Measurements from ENCODE around the gene REELD1. TPM values are rescaled to one million over a fixed set of nuclear protein-coding genes. Genes with fewer than 3 reads are reported as not detected.

The REELD1 gene
- total and polyA plus RNA-seq, 10 of the 15 experiments (the other 5 are each of a cell fraction or from before 2014, with no cell fraction given): 0.11 to 3.9 (median 0.62) TPM

DNA sequence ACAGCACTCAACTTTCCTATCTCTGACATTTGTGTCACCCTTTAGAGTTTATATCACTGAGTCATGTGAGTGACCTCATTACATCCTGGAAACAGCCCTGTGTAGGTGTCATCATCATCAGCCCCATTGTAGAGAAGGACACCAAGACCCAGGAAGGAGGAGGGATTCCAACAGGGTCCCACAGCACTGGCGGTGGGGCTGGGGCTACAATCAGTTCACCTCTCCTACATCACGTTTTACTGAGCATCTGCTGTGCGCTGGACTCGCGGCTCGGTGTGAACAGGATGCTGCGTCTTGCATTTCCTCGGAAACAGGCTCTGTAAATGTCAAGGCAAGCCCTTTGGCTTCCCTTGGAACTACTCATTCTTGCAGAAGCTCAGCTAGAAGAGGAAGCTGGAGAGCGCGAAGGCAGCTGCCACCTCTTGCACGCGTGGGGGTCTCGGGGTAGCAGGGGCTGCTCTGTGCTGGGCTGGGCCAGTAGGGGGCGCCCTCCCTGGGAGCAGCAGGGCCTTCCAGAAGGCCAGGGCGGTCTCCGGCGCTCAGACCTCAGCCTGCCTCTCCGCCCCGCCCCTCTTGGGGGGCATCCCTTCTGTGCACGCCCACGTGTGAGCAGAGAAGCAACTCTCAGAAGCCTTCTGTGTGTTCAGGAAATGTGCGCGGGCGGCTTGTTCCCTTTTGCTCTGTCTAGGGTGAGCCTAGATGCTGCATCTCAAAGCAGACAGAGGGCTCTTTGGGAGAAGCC, 29.0 kb downstream of the REELD1 start (continued):
- TF ChIP-seq, protein P1, sequence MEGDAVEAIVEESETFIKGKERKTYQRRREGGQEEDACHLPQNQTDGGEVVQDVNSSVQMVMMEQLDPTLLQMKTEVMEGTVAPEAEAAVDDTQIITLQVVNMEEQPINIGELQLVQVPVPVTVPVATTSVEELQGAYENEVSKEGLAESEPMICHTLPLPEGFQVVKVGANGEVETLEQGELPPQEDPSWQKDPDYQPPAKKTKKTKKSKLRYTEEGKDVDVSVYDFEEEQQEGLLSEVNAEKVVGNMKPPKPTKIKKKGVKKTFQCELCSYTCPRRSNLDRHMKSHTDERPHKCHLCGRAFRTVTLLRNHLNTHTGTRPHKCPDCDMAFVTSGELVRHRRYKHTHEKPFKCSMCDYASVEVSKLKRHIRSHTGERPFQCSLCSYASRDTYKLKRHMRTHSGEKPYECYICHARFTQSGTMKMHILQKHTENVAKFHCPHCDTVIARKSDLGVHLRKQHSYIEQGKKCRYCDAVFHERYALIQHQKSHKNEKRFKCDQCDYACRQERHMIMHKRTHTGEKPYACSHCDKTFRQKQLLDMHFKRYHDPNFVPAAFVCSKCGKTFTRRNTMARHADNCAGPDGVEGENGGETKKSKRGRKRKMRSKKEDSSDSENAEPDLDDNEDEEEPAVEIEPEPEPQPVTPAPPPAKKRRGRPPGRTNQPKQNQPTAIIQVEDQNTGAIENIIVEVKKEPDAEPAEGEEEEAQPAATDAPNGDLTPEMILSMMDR (IDR thresholded peaks at IDR 0.05 in 2 of 3, conservative IDR thresholded peaks at IDR 0.05 in 1 of 3; ENCODE audit: control insufficient read depth in 2 of 3, extremely low read depth in 1 of 3, insufficient read depth in 1 of 3, low read depth in 3 of 3, low read length in 3 of 3): peak; percentile 58 to 77 (median 73)
- TF ChIP-seq MAX (IDR thresholded peaks at IDR 0.05; ENCODE audit: low read depth, low read length) (no peak), ZNF622 (IDR thresholded peaks at IDR 0.05) (no peak), ZBED1 (IDR thresholded peaks at IDR 0.05; ENCODE audit: borderline replicate concordance) (no peak; the same call in 1 of the 2 replicates), MYB (IDR thresholded peaks at IDR 0.05; ENCODE audit: borderline replicate concordance, low read depth, low read length) (no peak), CREB1 (IDR thresholded peaks at IDR 0.05; ENCODE audit: low read depth) (0 out of 2 replicates have a peak, but pooled peaks have one; percentile 7), ZNF207 (IDR thresholded peaks at IDR 0.05; ENCODE audit: borderline replicate concordance) (no peak), BHLHE40 (IDR thresholded peaks at IDR 0.05; ENCODE audit: borderline replicate concordance in 1 of 2, low read depth in 2 of 2, low read length in 1 of 2) (peak in 1 of 2 experiments; percentile 49), FOXK2 (IDR thresholded peaks at IDR 0.05) (no peak), RAD51 (IDR thresholded peaks at IDR 0.05) (no peak), ZSCAN29 (IDR thresholded peaks at IDR 0.05) (no peak), MXI1 (IDR thresholded peaks at IDR 0.05; ENCODE audit: low read depth, low read length) (peak; percentile 55; the same call in 1 of the 2 replicates), ETV6 (conservative IDR thresholded peaks at IDR 0.05 in 1 of 2, IDR thresholded peaks at IDR 0.05 in 1 of 2; ENCODE audit: borderline replicate concordance in 1 of 2, low read depth in 1 of 2) (0 out of 4 replicates have a peak, but pooled peaks of 1 of the 2 experiments have one; percentile 38), RUNX3 (IDR thresholded peaks at IDR 0.05; ENCODE audit: low read length) (no peak), IRF3 (IDR thresholded peaks at IDR 0.05) (no peak), NR2F1 (conservative IDR thresholded peaks at IDR 0.05) (no peak), ZBTB33 (IDR thresholded peaks at IDR 0.05) (peak; percentile 94), EGR1 (IDR thresholded peaks at IDR 0.05; ENCODE audit: borderline replicate concordance in 1 of 2, low read depth in 2 of 2, low read length in 2 of 2) (peak in 1 of 2 experiments; percentile 86; a peak in 1 of 3 replicates), TCF7 (IDR thresholded peaks at IDR 0.05; ENCODE audit: borderline replicate concordance) (no peak), BCL11A (IDR thresholded peaks at IDR 0.05; ENCODE audit: low read depth, low read length) (no peak), TCF12 (IDR thresholded peaks at IDR 0.05; ENCODE audit: low read depth, low read length) (no peak), POLR2AphosphoS2 (IDR thresholded peaks at IDR 0.05; ENCODE audit: low read depth, low read length) (no peak)
- TF ChIP-seq, protein P2, sequence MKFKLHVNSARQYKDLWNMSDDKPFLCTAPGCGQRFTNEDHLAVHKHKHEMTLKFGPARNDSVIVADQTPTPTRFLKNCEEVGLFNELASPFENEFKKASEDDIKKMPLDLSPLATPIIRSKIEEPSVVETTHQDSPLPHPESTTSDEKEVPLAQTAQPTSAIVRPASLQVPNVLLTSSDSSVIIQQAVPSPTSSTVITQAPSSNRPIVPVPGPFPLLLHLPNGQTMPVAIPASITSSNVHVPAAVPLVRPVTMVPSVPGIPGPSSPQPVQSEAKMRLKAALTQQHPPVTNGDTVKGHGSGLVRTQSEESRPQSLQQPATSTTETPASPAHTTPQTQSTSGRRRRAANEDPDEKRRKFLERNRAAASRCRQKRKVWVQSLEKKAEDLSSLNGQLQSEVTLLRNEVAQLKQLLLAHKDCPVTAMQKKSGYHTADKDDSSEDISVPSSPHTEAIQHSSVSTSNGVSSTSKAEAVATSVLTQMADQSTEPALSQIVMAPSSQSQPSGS (IDR thresholded peaks at IDR 0.05; ENCODE audit: low read length): no peak
